Nephron progenitor cell (in vitro differentiated cells): ENCODE measurements around the gene SMIM8.
A peak's percentile ranks its signal among the peaks of the same experiment; 100 is the strongest.

Experiments
- DNase-seq: peaks from one replicate; pipeline ENCODE4 v3.0.0; 2021
- H3K27ac Mint-ChIP-seq: 2 replicates; pipeline ENCODE4 v1.8.0; 2021; ENCODE audit warnings: mild to moderate bottlenecking, moderate library complexity, mixed read lengths
- H3K27me3 Mint-ChIP-seq: 2 replicates; pipeline ENCODE4 v1.8.0; 2021; ENCODE audit warnings: mild to moderate bottlenecking, low read depth, mixed read lengths; ENCODE audit not compliant: poor library complexity
- H3K36me3 Mint-ChIP-seq: 2 replicates; pipeline ENCODE4 v1.8.0; 2021; ENCODE audit warnings: low read depth, mixed read lengths
- H3K4me1 Mint-ChIP-seq: 2 replicates; pipeline ENCODE4 v1.8.0; 2021; ENCODE audit warnings: mixed read lengths
- H3K4me3 Mint-ChIP-seq: 2 replicates; pipeline ENCODE4 v1.8.0; 2021; ENCODE audit warnings: mild to moderate bottlenecking, moderate library complexity, mixed read lengths
- H3K9me3 Mint-ChIP-seq: 2 replicates; pipeline ENCODE4 v1.8.0; 2021; ENCODE audit warnings: mild to moderate bottlenecking, moderate library complexity, mixed read lengths
- TF ChIP-seq, protein P1 (sequence below): fragments of 200-600 bp; sonication (generic); IDR thresholded peaks from 2 replicates; pipeline ENCODE4 v1.5.0; 2021; ENCODE audit warnings: antibody characterized with exemption

Gene SMIM8

DNA sequence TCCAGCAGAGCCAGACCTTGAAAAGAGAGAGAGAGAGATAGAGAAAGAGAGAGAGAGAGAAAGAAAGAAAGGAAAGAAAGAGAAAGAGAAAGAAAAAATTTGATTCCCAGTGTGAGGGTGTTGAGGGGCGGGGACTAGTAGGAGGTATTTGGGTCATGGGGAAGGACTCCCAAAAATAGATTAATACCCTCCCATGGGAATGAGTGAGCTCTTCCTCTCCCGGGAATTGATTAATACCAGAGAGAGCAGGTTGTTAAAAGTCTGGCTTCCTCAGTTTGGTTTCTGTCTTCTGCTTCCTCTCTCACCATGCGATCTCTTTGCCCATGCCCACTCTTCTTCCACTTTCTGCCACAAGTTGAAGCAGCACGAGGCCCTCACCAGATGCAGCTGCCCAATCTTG is 56.6 kb downstream of the SMIM8 start:
- no peaks in the 10 kb centered on the region for H3K27me3 Mint-ChIP-seq
- H3K4me3 Mint-ChIP-seq = no peak overlapping the region
- TF ChIP-seq, protein P1, sequence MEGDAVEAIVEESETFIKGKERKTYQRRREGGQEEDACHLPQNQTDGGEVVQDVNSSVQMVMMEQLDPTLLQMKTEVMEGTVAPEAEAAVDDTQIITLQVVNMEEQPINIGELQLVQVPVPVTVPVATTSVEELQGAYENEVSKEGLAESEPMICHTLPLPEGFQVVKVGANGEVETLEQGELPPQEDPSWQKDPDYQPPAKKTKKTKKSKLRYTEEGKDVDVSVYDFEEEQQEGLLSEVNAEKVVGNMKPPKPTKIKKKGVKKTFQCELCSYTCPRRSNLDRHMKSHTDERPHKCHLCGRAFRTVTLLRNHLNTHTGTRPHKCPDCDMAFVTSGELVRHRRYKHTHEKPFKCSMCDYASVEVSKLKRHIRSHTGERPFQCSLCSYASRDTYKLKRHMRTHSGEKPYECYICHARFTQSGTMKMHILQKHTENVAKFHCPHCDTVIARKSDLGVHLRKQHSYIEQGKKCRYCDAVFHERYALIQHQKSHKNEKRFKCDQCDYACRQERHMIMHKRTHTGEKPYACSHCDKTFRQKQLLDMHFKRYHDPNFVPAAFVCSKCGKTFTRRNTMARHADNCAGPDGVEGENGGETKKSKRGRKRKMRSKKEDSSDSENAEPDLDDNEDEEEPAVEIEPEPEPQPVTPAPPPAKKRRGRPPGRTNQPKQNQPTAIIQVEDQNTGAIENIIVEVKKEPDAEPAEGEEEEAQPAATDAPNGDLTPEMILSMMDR = no peak
- DNase-seq = no peak
- H3K4me1 Mint-ChIP-seq = no peaks in the 10 kb centered on the region
- peaks cover 13% of the 10 kb centered on the region for H3K36me3 Mint-ChIP-seq
- no peak overlapping the region for H3K27ac Mint-ChIP-seq
- H3K9me3 Mint-ChIP-seq = no peaks in the 10 kb centered on the region

DNA sequence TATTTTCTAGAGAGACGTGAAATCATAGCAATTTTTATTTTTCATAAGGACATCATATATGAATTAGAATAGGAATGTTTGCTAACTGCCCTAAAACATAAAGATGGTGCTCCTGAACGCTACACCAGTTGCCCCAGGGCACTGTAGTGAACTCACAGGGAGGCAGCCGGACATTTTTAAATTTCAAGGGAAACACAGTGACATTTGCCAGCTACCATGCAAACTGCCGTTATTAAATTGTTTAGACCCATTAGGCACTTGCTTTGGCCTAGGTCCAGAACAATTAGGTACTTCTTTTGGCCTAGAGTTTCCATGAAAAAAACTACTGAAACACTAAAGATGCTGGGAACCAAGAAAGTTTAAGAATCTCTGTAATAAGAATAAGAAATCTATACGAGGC is 60.5 kb downstream of the SMIM8 start:
- no peak for DNase-seq
- TF ChIP-seq, protein P1 = no peak
- no peaks in the 10 kb centered on the region for H3K27me3 Mint-ChIP-seq
- H3K4me3 Mint-ChIP-seq = no peak overlapping the region
- H3K4me1 Mint-ChIP-seq = no peaks in the 10 kb centered on the region
- H3K9me3 Mint-ChIP-seq = no peaks in the 10 kb centered on the region
- H3K27ac Mint-ChIP-seq = no peak overlapping the region
- H3K36me3 Mint-ChIP-seq = peaks cover 5% of the 10 kb centered on the region

DNA sequence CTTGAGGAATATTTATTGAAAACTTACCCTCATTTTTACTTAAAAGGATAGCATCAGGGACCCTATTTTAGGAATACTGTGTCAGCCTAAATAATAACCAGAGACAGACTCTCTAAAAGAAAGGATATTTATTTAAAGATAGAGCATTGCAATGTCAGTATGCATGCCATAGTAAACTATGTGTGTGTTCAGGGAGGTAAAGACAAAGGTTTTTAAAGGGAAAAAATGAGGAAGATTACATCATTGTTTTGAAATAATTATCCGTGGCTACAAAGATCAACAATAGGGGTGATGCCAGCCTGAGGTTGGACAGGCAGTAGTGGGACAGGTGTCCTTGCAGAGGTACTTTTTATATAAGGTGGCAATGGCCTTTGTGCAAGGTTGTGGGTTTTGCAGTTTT is 61.6 kb downstream of the SMIM8 start:
- Mint-ChIP-seq H3K9me3 (no peaks in the 10 kb centered on the region), H3K4me1 (no peaks in the 10 kb centered on the region), H3K27me3 (no peaks in the 10 kb centered on the region), H3K27ac (no peak overlapping the region), H3K4me3 (no peak overlapping the region), H3K36me3 (peaks cover 5% of the 10 kb centered on the region)
- DNase-seq = no peak
- TF ChIP-seq, protein P1 = no peak

DNA sequence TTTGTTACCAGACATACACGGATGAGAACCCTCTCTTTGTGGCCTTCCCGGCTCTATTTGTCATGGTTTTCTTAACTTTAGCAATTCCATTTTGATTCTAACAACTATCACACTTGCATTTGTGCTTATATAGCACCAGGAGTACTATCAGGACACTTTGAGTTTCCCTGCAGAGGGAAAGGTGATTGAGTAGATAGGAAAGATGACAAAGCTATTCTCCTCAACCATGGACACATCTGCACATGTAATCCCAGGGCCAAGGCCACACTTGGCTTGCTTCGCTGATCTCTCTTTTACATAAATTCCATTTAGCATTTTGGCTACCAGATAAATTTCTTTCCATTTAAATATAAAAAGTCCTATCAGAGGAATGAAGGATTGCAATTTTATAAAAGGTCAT is 62.1 kb downstream of the SMIM8 start:
- DNase-seq = no peak

DNA sequence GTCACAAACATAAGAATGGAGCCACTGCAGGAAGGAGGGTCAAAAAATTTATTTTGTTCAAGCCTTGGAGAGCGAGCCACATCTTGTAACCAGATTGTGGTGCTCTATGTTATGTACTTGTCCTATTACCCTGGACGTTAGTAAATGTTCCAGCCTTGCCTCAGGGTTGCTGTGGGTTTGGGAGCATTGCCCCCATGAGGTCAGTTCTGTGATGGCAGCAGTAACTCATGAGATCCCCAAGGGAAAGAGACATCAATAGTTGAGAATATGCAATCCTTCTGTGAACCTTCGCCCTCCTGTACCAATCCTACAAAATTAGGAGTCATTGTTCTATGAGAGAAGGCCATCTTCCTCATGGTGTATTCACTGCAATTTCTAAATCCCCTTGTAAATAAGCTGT is 68.9 kb downstream of the SMIM8 start:
- TF ChIP-seq, protein P1 = peak; percentile 34
- no peaks in the 10 kb centered on the region for H3K27me3 Mint-ChIP-seq
- no peaks in the 10 kb centered on the region for H3K4me1 Mint-ChIP-seq
- H3K9me3 Mint-ChIP-seq = no peaks in the 10 kb centered on the region
- no peak overlapping the region for H3K4me3 Mint-ChIP-seq
- peak; percentile 16 for DNase-seq
- no peak overlapping the region for H3K27ac Mint-ChIP-seq
- no peaks in the 10 kb centered on the region for H3K36me3 Mint-ChIP-seq

More for the DNA sequence above, 62.1 kb downstream of the SMIM8 start:
- TF ChIP-seq, protein P1 = no peak
- Mint-ChIP-seq H3K4me3 (no peak overlapping the region), H3K36me3 (peaks cover 5% of the 10 kb centered on the region), H3K27ac (no peak overlapping the region), H3K9me3 (no peaks in the 10 kb centered on the region), H3K27me3 (no peaks in the 10 kb centered on the region), H3K4me1 (no peaks in the 10 kb centered on the region)
